B cell (primary cell): ENCODE data around the gene PDE4C. TPM values are rescaled to one million over a fixed set of nuclear protein-coding genes. Genes with fewer than 3 reads are reported as not detected.
A peak's percentile ranks its signal among the peaks of the same experiment; 100 is the strongest.

Experiments used
- ATAC-seq: fragments of 200-7000 bp; cut with Tn5 transposase; one replicate; pipeline ENCODE4 v1.10.0; 2021; ENCODE audit warnings: low read depth, mild to moderate bottlenecking, moderate number of reproducible peaks, moderate library complexity
- CTCF ChIA-PET: fragments of 350-600 bp; sonication (Branson Sonifier 250); formaldehyde crosslinking; loops from one replicate; lab custom pipeline; 2021; ENCODE audit warnings: antibody characterized with exemption, inconsistent platforms; lab: Charles Lee
- POLR2A ChIA-PET: fragments of 350-600 bp; sonication (Branson Sonifier 250); formaldehyde crosslinking; loops from one replicate; lab custom pipeline; 2021; ENCODE audit warnings: antibody characterized with exemption; lab: Charles Lee
- DNase-seq: peaks from one replicate; pipeline ENCODE4 v3.0.0; 2013
- H2AFZ ChIP-seq: 2 replicates; pipeline ENCODE4 v1.6.1; 2012; ENCODE audit warnings: mild to moderate bottlenecking, low read depth, low read length; ENCODE audit not compliant: insufficient read depth, poor library complexity, severe bottlenecking
- H3K27ac ChIP-seq, 2 donors: 1 replicate in 1 of 2; 2 replicates in 1 of 2; pipeline ENCODE4 v1.5.1; 2012 to 2013; ENCODE audit warnings: low read length in 2 of 2, mild to moderate bottlenecking in 2 of 2, moderate library complexity in 1 of 2
- H3K27me3 ChIP-seq, 4 experiments: fragments of 200-600 bp in 1 of 4; sonication (generic) in 1 of 4; replicated peaks in 1 of 4; 1 replicate in 2 of 4; 2 replicates in 2 of 4; pipeline versions ENCODE4 v1.6.1 to v1.7.0; 2013 to 2016; ENCODE audit warnings: low read length in 3 of 4, mild to moderate bottlenecking in 2 of 4, mixed read lengths in 1 of 4, moderate library complexity in 1 of 4; ENCODE audit not compliant: insufficient read depth in 4 of 4, control insufficient read depth in 3 of 4; ENCODE audit errors: control extremely low read depth in 1 of 4
- H3K36me3 ChIP-seq, 2 experiments: replicated peaks in 1 of 2; 1 replicate in 1 of 2; 2 replicates in 1 of 2; pipeline versions ENCODE4 v1.6.1 to v1.7.1; 2013; ENCODE audit warnings: low read length in 1 of 2; ENCODE audit not compliant: insufficient read depth in 2 of 2, control insufficient read depth in 1 of 2; ENCODE audit errors: control extremely low read depth in 1 of 2, extremely low read depth in 1 of 2
- H3K4me1 ChIP-seq, 2 donors: fragments of 200-600 bp in 1 of 2; sonication (generic) in 1 of 2; 1 replicate in 1 of 2; 2 replicates in 1 of 2; pipeline versions ENCODE4 v1.5.1 to v1.6.1; 2013 to 2017; ENCODE audit warnings: low read length in 2 of 2; ENCODE audit not compliant: control insufficient read depth in 2 of 2, insufficient read depth in 2 of 2
- H3K4me2 ChIP-seq: replicated peaks from 2 replicates; pipeline ENCODE3; 2012; ENCODE audit warnings: mild to moderate bottlenecking, low read depth, low read length; ENCODE audit not compliant: poor library complexity, severe bottlenecking
- H3K4me3 ChIP-seq, 5 experiments: fragments of 200-600 bp in 1 of 5; sonication (generic) in 1 of 5; 1 replicate in 3 of 5; 2 replicates in 2 of 5; pipeline versions ENCODE4 v1.5.1 to v1.7.0; 2011 to 2016; ENCODE audit warnings: low read length in 4 of 5, mild to moderate bottlenecking in 4 of 5, low read depth in 2 of 5, control low read depth in 1 of 5, moderate library complexity in 1 of 5; ENCODE audit not compliant: insufficient read depth in 1 of 5; ENCODE audit errors: control extremely low read depth in 1 of 5, extremely low read depth in 1 of 5
- H3K79me2 ChIP-seq: fragments of 200-600 bp; sonication (generic); one replicate; pipeline ENCODE4 v1.6.0; 2016; ENCODE audit warnings: low read length; ENCODE audit not compliant: control insufficient read depth, insufficient read depth
- H3K9ac ChIP-seq: fragments of 200-600 bp; sonication (generic); 2 replicates; pipeline ENCODE4 v1.6.1; 2017; ENCODE audit warnings: mild to moderate bottlenecking, low read length, moderate library complexity
- H3K9me3 ChIP-seq, 3 donors: one replicate each; pipeline versions ENCODE4 v1.6.1 to v1.7.1; 2013; ENCODE audit warnings: low read length in 2 of 3; ENCODE audit not compliant: control insufficient read depth in 2 of 3, insufficient read depth in 1 of 3; ENCODE audit errors: control extremely low read depth in 1 of 3
- H4K20me1 ChIP-seq: 2 replicates; pipeline ENCODE4 v1.6.0; 2012; ENCODE audit warnings: mild to moderate bottlenecking, low read length; ENCODE audit not compliant: insufficient read depth, control insufficient read depth, poor library complexity, severe bottlenecking
- H3K27ac Mint-ChIP-seq: one replicate; pipeline ENCODE4 v1.8.0; 2021; ENCODE audit warnings: mixed read lengths
- H3K27me3 Mint-ChIP-seq: one replicate; pipeline ENCODE4 v1.8.0; 2021; ENCODE audit warnings: mixed read lengths
- H3K4me1 Mint-ChIP-seq: one replicate; pipeline ENCODE4 v1.8.0; 2021; ENCODE audit warnings: mixed read lengths
- H3K4me3 Mint-ChIP-seq: one replicate; pipeline ENCODE4 v1.8.0; 2021; ENCODE audit warnings: mixed read lengths
- H3K9me3 Mint-ChIP-seq: one replicate; pipeline ENCODE4 v1.8.0; 2022; ENCODE audit warnings: mixed read lengths; ENCODE audit not compliant: insufficient read depth
- CTCF ChIP-seq: fragments of 200-600 bp; IDR thresholded peaks from one replicate; pipeline ENCODE4 v1.8.0; 2022; ENCODE audit warnings: antibody characterized with exemption, mild to moderate bottlenecking
- EZH2 ChIP-seq: IDR thresholded peaks from 2 replicates; pipeline ENCODE4 v1.6.1; 2012; ENCODE audit warnings: borderline replicate concordance, low read depth, mild to moderate bottlenecking, moderate library complexity, low read length; ENCODE audit not compliant: insufficient read depth, poor library complexity, severe bottlenecking
- WGBS: methylation state at CpG from one replicate; pipeline ENCODE4 v1.1.5; 2013; ENCODE audit warnings: missing lambda C conversion rate; ENCODE audit not compliant: insufficient coverage; 5-methylcytosine and 5-hydroxymethylcytosine counted together
- intact Hi-C: fragments of 100-400 bp; cut with micrococcal nuclease; formaldehyde crosslinking; loops from one replicate; pipeline ENCODE4 v1.10.0; 2022
- polyA plus RNA-seq: library from polyadenylated mRNA; depleted of rRNA; stranded (reverse); fragments of >200 nt; gene quantifications from 2 replicates; pipeline ENCODE4 v1.2.3, GENCODE V29; 2012
- total RNA-seq, 2 donors: library from RNA; stranded (reverse); fragments of 120-200 nt in 1 of 2; gene quantifications; 1 replicate in 1 of 2; 2 replicates in 1 of 2; pipeline versions ENCODE4 v1.2.3 to v1.2.4, GENCODE V29; 2013 to 2022

Gene PDE4C
- total and polyA plus RNA-seq, 2 donors (not counting 1 experiment from before 2014, with no cell fraction given), result not detected

- peaks cover 0 to 81% (median 39%) of the 10 kb centered on the region in 4 experiments for H3K27me3 ChIP-seq
- peaks cover 36% of the 10 kb centered on the region for H3K4me1 Mint-ChIP-seq
- H3K27ac Mint-ChIP-seq, result peak overlapping the region; percentile 71
- DNase-seq (peak; percentile 48), ATAC-seq (no peak)
- no peaks in the 10 kb centered on the region for H3K9me3 Mint-ChIP-seq
- peak overlapping the region; percentile 7 for H2AFZ ChIP-seq
- peak overlapping the region; percentile 98 for H3K4me2 ChIP-seq
- no peaks in the 10 kb centered on the region for H3K36me3 ChIP-seq
- H3K4me3 Mint-ChIP-seq, result peak overlapping the region; percentile 91
- intact Hi-C loops, result loop anchor here (1.0 to 2.0 kb wide), 3 partner anchors 20 to 71 kb away; partner anchors contain the start of genes PIK3R2 and RAB3A
- peak overlapping the region; percentile 65 for H3K9ac ChIP-seq
- no peak overlapping the region for H3K27ac ChIP-seq
- H3K79me2 ChIP-seq, result no peaks in the 10 kb centered on the region
- ChIA-PET CTCF (interaction anchor here (0.5 to 1.9 kb wide), 12 partner anchors 14 to 359 kb away, joined by 3 to 10 read pairs (median 3); a partner anchor contains a TSS), POLR2A (interaction anchor here (0.6 to 1.4 kb wide), 7 partner anchors 9 to 72 kb away, joined by 3 to 6 read pairs (median 3); partner anchors contain the start of gene PIK3R2)
- H3K4me1 ChIP-seq, result peaks cover 29 to 36% of the 10 kb centered on the region in 2 donors
- peaks cover 3% of the 10 kb centered on the region for H4K20me1 ChIP-seq
- whole genome bisulfite sequencing, result 11% methylated on average over 38 of the region's 39 CpGs
- H3K9me3 ChIP-seq, result peaks cover 0 to 38% (median 0%) of the 10 kb centered on the region in 3 donors
- H3K4me3 ChIP-seq, result peak overlapping the region; percentile 21 to 68 (median 46)
- H3K27me3 Mint-ChIP-seq, result peaks cover 49% of the 10 kb centered on the region
- TF ChIP-seq EZH2 (no peak), CTCF (no peak)
These were observed 2.2 kb downstream of the PDE4C start for GRCh38 chr19:18223860-18224524.
